H4 (cell line): ENCODE measurements around the gene ANO9. TPM values are rescaled to one million over a fixed set of nuclear protein-coding genes. Genes with fewer than 3 reads are reported as not detected.

Experiments used
- DNase-seq: peaks from one replicate; pipeline ENCODE4 v3.0.0-alpha.2; 2015; ENCODE audit warnings: low spot score
- total RNA-seq: library from RNA; depleted of rRNA; stranded (reverse); fragments of >200 nt; shearing (Covaris generic); gene quantifications from 2 replicates; pipeline ENCODE4 v1.2.3, GENCODE V29; 2014; rRNA removed

The ANO9 gene, protein sequence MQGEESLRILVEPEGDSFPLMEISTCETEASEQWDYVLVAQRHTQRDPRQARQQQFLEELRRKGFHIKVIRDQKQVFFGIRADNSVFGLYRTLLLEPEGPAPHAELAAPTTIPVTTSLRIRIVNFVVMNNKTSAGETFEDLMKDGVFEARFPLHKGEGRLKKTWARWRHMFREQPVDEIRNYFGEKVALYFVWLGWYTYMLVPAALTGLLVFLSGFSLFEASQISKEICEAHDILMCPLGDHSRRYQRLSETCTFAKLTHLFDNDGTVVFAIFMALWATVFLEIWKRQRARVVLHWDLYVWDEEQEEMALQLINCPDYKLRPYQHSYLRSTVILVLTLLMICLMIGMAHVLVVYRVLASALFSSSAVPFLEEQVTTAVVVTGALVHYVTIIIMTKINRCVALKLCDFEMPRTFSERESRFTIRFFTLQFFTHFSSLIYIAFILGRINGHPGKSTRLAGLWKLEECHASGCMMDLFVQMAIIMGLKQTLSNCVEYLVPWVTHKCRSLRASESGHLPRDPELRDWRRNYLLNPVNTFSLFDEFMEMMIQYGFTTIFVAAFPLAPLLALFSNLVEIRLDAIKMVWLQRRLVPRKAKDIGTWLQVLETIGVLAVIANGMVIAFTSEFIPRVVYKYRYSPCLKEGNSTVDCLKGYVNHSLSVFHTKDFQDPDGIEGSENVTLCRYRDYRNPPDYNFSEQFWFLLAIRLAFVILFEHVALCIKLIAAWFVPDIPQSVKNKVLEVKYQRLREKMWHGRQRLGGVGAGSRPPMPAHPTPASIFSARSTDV
- not detected in 2 replicates for total RNA-seq

DNA sequence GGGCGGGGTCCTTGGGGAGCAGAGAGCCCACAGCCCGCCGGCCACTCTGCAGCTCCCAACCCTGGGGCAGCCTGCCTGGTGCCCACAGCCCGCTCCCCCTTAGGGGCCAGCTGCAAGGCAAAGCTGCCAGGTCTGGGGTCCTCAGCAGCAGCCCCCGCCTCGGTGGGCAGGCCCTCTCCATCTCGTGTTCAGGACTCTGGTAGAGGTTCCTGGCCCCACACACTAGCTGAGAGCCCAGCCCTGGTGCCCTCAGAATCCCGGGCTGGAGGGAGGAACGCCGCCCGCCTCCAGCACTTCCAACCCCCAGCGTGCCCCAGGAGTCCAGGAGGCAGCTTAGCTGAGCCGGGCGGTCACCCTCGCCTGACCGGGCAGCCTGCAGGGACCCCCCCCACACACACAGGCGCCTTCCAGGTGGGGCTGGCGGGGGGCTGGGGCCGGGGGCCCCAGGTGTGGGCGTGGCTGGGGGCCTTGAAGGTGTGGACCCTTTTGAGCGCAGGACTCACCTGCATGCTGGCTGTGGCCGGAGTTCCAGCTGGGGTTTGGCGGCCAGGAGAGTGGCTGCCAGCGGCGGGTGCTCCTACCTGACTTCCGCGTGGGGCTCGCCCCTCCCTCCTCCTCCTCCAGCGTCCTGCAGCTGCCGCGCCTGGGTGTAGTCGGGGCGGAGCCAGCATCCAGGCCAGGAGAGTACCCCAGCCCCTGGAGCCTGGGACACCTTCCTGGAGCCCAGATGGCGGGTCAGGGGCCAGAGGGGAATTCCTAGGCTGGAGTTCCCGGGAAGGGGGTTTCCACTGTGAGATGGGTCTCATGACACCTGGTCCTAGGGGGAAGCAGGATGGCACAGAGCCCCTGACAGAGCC is at the start of gene ANO9:
Gene ANO9 (minus strand): TSS at position 594 of the 857 bp plus-strand sequence. CDS start 85 bp downstream, at position 509.
- no peak for DNase-seq

DNA sequence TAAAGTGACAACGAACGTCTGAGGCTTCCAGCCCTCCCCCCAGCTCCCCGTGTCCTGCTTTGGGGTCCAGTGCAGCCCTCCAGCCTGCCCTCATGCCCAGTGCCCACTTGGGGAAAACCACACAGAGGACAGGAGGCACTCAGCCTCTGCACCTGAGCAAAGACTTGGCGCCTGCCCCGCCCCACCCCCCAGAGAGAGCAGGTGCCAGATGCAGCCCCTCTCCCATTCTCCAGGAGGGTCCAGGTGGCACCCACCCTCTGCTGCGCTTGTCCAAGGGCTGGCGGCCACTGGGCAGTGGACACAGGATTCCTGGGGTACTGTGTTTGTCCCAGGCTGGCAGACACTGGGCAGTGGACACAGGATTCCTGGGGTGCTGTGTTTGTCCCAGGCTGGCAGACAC is 49.5 kb upstream of the ANO9 start:
- DNase-seq: no peak

DNA sequence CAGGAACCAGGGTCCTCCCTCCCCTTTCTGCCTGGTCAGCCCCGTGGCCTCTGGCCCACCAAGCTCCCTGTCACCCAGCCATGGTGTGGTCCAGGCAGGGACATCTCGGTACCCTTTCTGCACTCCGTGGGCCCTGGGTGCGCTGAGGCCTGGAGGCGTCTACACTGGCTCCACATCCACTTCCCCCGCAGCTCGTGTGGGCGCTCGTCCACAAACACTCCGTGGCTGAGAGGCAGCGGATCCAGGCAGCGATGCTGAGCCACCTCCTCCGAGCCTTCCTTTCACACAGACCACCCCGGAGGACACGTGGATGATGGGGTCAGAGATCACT is 49.1 kb upstream of the ANO9 start:
- no peak for DNase-seq

DNA sequence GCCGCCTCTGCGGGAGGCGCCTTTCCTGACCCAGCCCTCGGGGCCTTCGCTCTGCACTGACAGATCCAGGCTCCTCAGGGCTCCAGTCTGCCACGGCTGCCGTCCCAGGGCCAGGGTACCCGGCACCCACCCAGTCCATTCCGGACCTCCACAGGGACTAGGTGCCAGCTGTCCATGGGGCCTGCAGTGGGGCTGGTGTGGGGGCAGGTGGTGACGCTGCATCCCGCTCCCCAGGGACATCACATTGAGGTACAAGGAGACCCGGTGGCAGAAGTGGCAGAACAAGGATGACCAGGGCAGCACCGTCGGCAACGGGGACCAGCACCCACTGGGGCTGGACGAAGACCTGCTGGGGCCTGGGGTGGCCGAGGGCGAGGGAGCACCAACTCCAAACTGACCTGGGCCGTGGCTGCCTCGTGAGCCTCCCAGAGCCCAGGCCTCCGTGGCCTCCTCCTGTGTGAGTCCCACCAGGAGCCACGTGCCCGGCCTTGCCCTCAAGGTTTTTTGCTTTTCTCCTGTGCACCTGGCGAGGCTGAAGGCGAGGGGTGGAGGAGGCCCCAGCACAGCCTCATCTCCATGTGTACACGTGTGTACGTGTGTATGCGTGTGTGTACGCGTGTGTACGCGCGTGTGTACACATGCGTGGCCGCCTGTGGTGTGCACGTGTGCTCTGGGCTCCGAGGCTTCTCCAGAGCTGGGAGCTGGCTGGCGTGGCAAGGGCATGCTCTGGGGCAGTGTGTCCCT is 48.5 kb upstream of the ANO9 start:
- no peak for DNase-seq

DNA sequence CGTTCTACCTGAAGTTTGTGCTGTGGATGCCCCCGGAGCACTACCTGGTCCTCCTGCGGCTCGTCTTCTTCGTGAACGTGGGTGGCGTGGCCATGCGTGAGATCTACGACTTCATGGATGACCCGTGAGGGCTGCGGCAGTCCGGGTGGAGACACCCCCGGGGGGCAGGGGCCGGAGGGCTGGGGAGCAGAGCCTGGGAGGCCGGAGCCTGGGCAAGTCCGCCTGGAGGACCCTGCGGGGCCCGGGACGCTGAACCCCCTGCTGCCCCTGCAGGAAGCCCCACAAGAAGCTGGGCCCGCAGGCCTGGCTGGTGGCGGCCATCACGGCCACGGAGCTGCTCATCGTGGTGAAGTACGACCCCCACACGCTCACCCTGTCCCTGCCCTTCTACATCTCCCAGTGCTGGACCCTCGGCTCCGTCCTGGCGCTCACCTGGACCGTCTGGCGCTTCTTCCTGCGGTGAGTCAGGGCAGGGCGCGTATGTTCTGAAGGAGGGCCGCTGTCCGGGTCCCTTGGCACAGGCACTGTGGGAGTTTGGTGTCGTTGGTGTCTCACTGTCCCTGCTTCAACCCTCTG is 47.9 kb upstream of the ANO9 start:
- DNase-seq: no peak

DNA sequence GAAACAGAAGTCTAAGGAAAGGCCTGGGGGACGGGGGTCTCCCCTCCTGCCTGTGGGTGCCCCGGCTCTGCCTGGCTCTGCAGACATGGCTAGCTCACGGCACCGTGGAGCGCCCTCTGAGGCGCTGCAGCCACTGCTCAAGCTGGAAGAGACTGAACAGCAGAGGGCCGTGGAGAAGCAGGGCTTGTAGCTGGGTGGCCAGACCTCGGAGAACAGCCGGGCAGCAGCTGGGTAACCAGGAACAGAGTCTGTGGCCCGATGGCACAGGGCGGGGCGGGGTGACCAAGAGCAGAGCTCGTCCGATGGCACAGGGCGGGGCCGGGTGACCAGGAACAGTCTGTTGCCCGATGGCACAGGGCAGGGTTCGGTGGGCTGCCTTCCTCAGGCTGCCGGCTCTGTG is 47.2 kb upstream of the ANO9 start:
- DNase-seq: no peak

DNA sequence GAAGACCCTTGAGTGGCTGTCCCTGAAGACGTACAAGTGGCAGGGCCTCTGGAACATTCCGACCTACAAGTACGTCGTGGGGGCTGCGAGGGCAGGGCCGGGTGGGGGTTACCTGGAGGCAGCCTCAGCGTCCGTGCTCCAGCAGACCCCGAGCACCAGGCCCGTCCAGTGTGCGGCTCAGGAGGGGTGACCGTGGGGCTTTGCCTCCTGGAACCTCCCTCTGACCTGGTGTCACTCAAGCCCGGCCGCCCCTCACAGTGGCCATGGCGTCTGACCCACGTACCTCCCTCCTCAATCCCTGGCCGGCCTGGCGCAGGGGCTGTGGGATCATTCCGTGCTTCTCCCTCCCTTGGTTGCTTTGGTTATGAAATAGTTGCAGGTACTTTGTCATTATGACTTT is 46.8 kb upstream of the ANO9 start:
- no peak for DNase-seq

DNA sequence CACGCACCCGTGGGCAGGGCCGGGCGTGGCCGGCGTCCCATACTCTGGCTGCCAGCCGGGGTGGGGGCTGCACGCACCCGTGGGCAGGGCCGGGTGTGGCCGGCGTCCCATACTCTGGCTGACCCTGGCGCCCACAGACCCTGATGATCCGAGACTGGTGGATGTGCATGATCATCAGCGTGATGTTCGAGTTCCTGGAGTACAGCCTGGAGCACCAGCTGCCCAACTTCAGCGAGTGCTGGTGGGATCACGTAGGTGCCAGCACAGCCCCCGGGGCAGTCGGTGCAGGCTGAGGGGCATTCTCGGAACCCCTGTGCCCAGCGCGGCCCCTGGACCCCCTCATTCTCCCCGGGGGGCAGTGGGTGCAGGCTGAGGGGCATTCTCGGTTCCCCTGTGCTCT is 46.3 kb upstream of the ANO9 start:
- no peak for DNase-seq

DNA sequence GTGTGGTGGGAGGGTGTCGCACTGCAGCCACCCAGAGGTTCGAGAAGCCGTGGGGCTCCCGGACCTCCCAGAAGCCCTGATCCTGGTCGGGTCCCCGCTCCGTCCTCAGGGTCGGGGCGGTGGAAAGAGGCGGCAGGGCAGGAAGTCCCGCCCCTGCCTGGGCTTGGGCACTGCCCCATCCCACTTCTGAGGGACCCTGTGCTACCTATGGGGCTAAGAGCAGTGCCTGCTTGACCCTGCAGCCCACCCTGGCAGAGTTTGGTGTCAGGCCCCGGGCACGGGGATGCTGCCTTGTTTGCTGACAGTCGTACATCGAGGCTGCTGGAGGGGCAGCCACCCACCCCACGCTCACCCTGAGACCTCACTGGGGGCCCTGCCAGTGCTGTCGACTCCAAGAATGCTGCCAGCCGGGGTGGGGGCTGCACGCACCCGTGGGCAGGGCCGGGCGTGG is 45.8 kb upstream of the ANO9 start:
- no peak for DNase-seq

DNA sequence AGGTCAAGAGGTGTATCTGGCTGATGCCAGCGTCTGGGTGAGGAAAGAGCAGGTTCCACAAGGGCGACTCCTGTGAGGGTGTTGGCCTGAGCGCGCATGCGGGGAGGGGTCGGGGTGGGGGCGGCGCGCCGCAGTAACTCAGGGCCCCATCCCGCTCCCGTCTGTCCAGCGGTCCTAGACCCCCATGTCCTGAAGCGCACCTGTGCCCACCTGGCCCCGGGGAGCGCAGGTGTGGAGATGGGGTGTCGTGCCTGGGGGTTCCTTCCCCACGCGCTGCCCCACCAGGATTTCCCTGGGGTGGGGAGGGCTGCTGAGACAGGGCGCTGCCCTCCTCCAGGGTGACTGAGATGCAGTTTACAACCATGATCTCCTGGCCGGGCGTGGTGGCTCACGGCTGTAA is 44.4 kb upstream of the ANO9 start:
- no peak for DNase-seq

DNA sequence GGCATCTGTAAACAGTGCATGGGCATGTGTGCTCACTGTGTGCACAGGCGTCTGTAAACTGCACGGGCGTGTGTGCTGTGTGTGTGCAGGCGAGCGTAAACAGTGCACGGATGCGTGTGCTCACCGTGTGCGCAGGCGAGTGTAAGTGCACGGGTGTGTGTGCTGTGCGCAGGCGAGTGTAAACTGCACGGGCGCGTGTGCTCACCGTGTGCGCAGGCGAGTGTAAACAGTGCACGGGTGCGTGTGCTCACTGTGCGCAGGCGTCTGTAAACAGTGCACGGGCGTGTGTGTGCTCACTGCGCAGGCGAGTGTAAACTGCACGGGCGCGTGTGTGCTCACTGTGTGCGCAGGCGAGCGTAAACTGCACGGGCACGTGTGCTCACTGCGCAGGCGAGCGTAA is 42.8 kb upstream of the ANO9 start:
- no peak for DNase-seq

DNA sequence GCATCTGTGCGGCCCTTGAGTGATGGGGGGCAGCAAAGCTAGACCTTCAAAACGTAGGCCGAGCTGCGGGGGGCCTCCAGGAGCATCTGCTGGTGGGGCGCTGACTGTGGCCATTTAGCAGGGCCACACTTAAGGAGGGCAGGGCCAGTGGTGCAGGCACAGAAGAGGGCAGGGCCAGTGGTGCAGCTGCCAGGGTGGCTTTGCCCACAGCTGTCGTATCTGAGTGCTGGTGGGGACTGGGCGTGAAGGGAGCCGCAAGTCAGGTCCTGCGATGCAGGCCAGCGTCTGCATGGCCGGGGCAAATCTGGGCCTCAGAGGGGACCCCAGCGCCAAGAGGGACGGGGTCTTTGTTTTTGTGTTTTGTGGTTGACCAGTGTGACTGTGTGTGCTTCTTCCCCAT is 37.5 kb upstream of the ANO9 start:
- DNase-seq: no peak

DNA sequence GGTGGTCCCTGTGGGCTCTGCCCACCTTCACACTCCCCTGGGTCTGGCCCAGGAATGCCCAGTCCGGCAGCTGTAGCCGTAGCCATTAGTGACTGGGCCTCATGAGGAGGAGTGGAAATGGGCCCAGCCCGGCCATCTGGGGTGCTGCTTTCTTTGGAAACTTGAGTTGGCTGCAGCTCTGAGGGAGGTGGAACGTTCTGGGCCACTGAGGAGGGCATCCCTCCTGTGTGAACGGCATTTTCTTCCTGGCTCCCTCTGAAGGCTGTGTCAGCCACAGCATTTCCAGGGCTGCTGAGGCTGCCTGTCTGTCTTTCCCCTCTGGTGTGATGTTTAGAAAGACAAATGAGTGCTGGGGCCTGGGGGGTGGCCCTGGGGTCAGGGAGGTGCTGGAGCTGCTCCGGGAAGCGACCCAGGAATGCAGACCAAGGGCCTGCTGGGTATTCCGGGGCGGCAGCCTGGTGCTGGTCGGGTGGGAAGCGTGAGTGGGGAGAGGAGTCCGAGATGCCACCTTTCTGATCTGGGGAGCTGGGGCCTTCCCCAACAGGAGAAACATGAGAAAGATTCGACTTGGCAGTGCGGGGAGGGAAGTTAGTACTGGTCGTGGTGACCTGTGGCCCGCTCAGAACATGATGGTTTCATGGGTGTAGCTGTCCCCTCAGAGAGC is 35.4 kb upstream of the ANO9 start:
- DNase-seq: no peak

DNA sequence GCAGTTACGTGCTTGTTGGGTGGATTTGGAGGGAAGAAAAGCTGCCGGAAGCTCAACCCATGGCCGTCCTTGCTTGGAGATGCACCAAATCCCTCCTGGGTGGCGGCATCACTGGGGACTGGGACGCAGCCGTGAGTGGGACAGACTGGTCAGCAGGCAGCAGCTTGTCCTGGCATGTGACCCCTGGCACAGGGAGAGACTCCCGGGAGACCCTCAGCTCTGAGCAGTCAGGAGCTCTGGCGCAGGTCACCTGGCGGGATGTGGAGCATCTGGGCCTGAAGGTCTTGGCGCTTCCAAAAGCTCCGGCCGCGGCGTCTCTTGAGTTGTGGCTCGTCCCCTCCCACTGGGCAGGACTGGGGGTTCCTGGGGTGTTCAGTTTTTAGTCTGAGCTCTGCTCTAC is 34.6 kb upstream of the ANO9 start:
- no peak for DNase-seq

DNA sequence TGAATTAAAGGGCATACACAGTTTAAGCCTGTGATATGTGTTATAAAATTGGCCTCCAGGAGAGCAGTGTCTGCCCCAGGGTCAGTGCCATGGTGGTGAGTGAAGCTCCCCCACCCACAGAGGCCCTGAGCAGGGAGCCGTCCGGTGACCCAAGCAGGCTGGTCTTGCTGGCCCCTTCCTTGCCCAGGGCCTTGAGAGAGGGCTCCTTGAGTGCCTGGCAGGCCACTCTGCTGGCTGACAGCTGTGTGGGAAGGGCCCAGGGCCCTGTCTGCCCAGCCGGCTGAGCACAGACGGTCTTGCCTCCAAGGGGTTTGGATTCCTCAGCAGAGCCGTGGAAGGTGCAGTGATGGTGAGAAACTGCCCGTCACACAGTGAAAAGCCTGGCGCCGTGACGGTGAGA is 34.1 kb upstream of the ANO9 start:
- no peak for DNase-seq

DNA sequence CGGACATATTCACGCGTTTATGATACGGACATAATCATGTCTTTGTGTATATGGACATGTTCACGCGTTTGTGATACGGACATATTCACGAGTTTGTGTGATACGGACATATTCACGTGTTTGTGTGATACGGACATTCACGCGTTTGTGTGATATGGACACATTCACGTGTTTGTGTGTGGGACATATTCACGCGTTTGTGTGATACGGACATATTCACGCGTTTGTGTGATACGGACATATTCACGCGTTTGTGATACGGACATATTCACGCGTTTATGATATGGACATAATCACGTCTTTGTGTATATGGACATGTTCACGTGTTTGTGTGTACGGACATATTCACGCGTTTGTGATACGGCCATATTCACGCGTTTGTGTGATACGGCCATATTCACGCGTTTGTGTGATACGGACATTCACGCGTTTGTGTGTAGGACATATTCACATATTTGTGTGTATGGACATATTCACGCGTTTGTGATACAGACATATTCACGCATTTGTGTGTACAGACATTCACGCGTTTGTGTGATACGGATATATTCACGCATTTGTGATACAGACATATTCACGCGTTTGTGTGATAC is 33.2 kb upstream of the ANO9 start:
- no peak for DNase-seq

DNA sequence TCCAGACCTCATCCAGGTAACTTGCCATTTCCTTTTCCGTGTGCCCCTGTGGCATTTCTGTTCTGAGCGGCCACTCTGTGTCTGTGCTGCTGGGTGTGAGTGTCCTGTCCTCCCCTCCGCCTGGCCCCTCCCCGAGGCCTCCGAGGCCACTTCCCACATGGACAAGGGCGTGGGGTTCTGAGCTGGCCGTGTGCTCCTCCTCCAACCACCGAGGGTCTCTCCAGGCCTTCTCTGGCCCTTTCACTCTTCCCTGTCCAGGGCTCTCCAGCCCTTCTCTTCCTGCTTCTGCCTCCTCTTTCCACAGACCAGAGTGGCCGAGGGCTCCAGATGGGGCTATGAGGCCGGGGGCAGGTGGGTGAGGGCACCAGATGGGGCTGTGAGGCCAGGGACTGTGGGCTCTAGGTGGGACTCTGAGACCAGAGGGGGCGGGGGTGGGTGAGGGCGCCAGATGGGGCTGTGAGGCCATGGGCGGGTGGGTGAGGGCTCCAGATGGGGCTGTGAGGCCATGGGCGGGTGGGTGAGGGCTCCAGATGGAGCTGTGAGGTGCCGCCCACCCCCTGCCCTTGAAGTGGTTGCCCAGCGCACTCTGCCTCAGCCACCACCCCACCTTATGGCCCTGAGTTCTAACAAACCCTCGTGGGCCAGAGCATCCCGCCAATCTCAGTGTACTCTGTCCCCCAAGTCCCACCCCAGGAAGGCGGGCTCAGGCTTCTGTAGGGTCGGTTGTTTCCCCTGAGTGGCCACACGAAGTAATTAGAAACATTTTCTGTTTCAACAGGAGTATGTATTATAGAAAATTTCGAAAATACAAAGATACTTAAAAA is 32.4 kb upstream of the ANO9 start:
- no peak for DNase-seq

DNA sequence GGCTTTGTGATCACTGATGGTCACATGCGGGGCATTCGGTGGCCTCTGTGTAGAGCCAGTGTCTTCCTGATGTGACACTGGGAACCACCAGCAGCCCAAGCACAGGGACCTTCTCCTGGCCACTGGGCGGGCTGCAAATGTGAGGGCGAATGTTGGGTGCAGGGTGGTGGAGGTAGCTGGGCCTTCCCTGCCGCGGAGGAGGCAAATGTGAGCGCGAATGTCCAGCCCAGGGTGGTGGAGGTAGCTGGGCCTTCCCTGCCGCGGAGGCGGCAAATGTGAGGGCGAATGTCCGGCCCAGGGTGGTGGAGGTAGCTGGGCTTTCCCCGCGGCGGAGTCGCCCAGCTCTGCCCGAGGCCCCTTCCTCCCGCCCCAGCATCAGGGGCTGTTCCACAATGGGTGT is 31.6 kb upstream of the ANO9 start:
- no peak for DNase-seq

DNA sequence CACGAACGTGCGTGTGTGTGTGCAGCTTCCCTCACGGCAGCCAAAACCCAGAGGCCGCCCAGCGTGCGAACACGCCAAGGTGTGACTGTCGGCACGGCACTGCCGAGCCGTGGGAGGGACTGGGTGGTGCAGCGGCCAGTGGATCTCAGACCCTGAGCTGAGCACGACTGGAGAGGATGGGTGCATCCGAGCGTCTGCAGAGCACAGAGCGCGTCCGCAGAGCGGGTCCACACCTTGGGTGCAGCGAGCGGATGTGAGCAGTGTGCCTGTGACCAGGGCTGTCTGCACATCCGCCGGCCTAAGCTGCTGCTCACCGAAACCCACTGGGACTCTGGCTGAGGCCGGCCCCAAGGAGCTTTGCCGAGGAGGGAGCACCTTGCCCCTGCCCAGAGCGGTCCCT is 31.0 kb upstream of the ANO9 start:
- no peak for DNase-seq
